Ovary (tissue), 3 donors: ENCODE measurements around the gene SFMBT2.

ENCODE experiments used
- CTCF ChIP-seq, 3 donors: fragments of 450-650 bp in 2 of 3; fragments of 200-600 bp in 1 of 3; IDR thresholded peaks; one replicate each; pipeline versions ENCODE4 v1.5.1 to v1.8.0; 2016 to 2022; ENCODE audit warnings: antibody characterized with exemption in 3 of 3, mild to moderate bottlenecking in 1 of 3
- EP300 ChIP-seq: sonication (generic); formaldehyde crosslinking; IDR thresholded peaks from one replicate; pipeline ENCODE4 v1.6.1; 2017; ENCODE audit warnings: antibody characterized with exemption
- POLR2A ChIP-seq: fragments of 450-650 bp; IDR thresholded peaks from one replicate; pipeline ENCODE4 v1.6.1; 2017; ENCODE audit warnings: antibody characterized with exemption, mild to moderate bottlenecking, moderate library complexity
- donor health status: DM: no; HTN: no; CAD: no.

- no peak for TF ChIP-seq POLR2A
- no peak for TF ChIP-seq EP300
- TF ChIP-seq CTCF (IDR thresholded peaks at IDR 0.05) = no peak
Observed at GRCh38 chr10:7391748-7392147, 19.1 kb downstream of the SFMBT2 start.
